HG02678 (cell line): ENCODE measurements around the gene GADD45B.

Experiments used
- ATAC-seq: cut with Tn5 transposase; IDR thresholded peaks from one replicate; pipeline ENCODE4 v1.9.1; 2021; ENCODE audit warnings: mild to moderate bottlenecking, moderate library complexity; ENCODE audit not compliant: unreplicated experiment

The GADD45B gene

GRCh38 chr19:2475702-2476450 lies at the start of gene GADD45B:
Gene GADD45B, plus strand, starts transcription at chr19:2476127. Its CDS starts 232 bp downstream, at chr19:2476359.
- ATAC-seq, result peak; percentile 56

- ATAC-seq, result peak; percentile 10
These were observed 49.1 kb upstream of the GADD45B start for GRCh38 chr19:2426611-2427428.

GRCh38 chr19:2427429-2428320 lies 48.3 kb upstream of the GADD45B start, which contains the start of gene TIMM13:
Gene TIMM13, minus strand, starts transcription at chr19:2427586. Its CDS starts 53 bp downstream, at chr19:2427533.
- ATAC-seq, result peak; percentile 88

GRCh38 chr19:2428321-2428690 lies 47.6 kb upstream of the GADD45B start:
- no peak for ATAC-seq

- no peak for ATAC-seq
These were observed 46.9 kb upstream of the GADD45B start for GRCh38 chr19:2428756-2429711.

- no peak for ATAC-seq
These were observed 45.9 kb upstream of the GADD45B start for GRCh38 chr19:2429917-2430535.

- no peak for ATAC-seq
These were observed 44.4 kb upstream of the GADD45B start for GRCh38 chr19:2431318-2432055.

GRCh38 chr19:2432131-2432848 lies 43.6 kb upstream of the GADD45B start:
- ATAC-seq, result no peak

- ATAC-seq, result no peak
These were observed 42.1 kb upstream of the GADD45B start for GRCh38 chr19:2433854-2434253.

- ATAC-seq, result no peak
These were observed 41.7 kb upstream of the GADD45B start for GRCh38 chr19:2434267-2434666.

GRCh38 chr19:2434721-2435265 lies 41.1 kb upstream of the GADD45B start:
- ATAC-seq, result no peak

GRCh38 chr19:2436384-2436783 lies 39.5 kb upstream of the GADD45B start:
- ATAC-seq, result no peak

- no peak for ATAC-seq
These were observed 39.0 kb upstream of the GADD45B start for GRCh38 chr19:2436926-2437325.

GRCh38 chr19:2438178-2438577 lies 37.7 kb upstream of the GADD45B start:
- ATAC-seq, result no peak

- no peak for ATAC-seq
These were observed 35.4 kb upstream of the GADD45B start for GRCh38 chr19:2440515-2440914.

GRCh38 chr19:2441096-2441752 lies 34.7 kb upstream of the GADD45B start:
- no peak for ATAC-seq

GRCh38 chr19:2443116-2443784 lies 32.7 kb upstream of the GADD45B start:
- no peak for ATAC-seq
